Stimulated activated CD8-positive, alpha-beta memory T cell treated with anti-CD3 and anti-CD28 coated beads, Interleukin-7, amount 100 ng/mL, for 4 hours (primary cell): ENCODE results near the gene CYTH1.

ENCODE experiments used
- DNase-seq, 2 donors: peaks; one replicate each; pipeline ENCODE4 v3.0.0-alpha.2; 2020; ENCODE audit warnings: low read depth in 2 of 2

The CYTH1 gene

DNA sequence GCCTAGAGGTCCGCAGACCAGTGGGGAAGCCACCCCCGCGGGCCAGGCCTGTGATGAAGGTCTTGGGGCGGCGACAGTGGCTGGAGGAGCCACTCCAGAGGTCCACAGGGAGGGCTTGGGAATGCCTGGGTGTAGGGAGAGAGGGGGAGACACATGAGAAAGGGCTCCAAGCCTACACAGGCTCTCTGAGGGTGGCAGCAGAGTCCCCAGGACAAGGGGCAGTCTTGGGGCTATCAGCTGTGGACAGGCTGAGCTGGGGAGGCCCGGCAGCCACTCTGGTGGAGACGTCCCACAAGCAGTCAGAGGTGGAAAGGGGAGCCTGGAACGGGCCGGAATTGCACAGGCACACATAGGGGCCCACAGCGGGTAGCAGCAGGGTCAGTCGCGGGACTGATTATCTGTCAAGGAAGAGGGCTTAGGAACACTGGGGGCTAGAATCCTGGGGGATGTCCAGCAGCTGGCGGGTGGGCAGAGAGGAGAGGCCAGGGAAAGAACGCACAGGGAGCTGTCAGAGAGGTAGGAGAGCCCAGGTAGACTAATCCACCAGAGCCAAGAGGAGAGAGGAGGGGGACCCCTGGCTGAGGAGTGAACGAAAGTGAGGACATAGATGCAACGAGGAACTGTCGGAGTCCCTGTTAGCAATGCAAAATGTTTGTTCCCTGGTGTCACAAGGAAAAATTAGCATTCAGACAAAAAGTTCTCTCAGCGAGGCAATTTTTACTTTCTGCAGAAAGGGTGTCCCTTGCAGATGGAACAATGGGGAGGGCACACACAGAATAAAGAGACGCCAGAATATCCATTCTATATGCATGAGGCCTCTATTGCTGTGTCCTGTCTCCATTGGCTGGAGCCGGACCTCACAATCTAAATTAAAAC, 111.0 kb downstream of the CYTH1 start:
- no peak for DNase-seq

DNA sequence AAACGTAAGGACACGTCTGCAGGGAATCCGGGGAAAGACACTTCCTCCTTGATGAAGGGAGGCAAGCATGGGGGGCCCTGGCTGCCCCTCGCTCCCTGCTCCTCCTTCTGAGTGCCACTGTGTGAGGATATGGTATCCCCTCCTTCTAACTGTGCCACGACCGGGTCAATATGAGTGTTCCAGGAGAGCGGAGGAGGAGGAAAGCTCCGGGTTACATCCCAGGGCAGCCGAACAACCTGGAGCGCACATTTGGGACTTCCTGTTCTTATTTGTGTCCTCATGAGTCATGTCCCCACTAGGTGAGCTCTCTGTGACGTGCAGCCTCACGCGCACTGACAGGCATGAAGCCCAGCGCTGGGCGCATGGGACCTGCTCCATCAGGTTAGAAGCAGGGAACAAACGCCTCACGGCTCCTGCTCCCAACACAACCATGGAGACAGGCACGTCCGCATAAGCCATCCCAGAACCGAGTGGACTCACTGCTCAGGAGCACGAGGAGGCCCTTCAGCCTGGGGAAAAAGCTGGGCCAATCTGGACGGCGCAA, 112.0 kb downstream of the CYTH1 start:
- DNase-seq = no peak

DNA sequence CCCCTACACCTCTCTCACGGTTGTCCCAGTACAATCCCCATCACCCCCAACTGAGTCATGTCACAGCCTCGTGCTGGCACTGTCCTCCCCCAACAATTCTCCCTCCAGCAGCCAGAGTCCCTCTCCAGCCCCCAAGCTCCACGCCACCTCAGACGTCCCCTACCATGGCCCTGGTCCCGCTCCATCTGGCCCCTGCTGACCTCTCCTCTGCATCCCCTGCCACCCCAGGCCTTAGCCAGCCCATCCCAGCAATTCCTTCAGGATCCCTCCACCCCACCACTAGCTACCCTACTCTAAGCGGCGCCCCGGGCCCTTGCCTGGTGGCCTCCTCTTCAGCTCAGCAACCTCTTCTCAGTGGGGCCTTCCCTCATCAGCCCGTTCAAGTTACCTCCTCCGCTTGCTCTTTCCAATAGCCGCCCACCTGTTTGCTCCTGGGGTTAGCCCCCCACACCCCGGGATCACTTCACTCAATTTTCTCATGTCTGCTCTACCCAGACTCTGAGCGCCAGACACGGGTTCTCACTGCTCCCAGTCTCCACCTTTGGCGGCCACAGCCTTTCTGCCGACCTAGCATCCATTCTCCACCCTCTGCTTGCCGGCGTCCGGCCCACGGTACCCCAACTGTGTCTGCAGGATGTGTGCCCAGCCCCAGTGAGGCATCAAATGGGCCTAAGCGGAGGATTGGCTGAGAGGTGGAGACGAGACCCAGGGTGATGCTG, 112.7 kb downstream of the CYTH1 start:
- DNase-seq = no peak

DNA sequence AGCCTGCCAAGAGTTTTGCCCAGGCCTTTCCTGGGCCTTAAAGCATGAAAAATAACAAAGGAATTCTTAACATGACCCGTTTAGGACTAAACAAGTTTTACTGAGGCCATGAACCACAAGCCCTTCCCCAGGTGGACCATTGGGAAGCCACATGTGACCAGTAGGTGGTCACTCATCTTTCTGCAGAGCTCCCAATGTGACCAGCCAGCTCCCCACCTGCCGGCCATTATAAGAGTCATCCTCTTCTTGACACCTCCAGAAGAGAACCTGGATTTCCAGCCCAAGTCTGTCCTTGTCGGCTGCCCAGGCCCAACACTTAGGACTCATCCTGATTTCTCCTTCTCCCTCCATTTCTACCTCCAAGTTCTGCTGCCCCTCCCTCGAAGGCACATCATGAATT, 113.2 kb downstream of the CYTH1 start:
- DNase-seq = no peak

DNA sequence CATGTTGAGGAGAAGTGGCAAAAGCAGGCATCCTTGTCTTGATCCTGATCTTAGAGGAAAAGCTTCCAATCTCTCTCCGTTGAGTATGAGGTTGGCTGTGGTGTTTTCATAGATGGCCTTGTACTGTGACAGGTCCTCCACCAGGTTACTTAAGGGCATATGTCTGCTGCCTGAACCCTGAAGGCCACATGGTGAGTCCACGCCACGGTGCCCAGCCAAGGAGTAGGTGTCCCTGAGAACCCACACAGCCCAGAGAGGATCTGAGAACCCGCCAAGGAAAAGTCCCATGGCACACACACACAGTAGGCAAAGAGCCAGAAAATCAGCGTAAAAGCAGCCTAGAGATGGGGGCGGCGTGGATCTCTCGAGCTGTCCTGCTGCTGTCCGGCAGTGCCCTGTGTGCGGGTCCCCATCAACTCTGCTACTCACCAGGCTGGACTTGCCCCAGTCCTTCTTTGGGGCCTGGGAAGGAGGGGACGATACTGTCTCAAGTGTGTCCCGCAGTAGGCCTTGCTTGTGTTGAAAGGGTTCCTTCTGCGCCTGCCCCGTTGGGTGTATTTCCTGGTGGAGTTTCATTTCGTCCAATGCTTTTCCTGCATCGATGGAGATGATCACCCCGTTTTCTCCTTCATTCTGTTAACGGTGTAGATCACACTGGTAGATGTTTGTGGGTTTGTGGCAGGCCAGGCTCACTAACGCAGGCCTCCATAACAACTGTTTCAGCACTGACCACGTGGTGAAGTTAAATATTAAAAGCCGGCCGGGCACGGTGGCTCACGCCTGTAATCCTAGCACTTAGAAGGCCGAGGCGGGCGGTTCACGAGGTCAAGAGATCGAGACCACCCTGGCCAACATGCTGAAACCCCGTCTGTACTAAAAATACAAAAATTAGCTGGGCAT, 114.1 kb downstream of the CYTH1 start:
- DNase-seq = no peak

DNA sequence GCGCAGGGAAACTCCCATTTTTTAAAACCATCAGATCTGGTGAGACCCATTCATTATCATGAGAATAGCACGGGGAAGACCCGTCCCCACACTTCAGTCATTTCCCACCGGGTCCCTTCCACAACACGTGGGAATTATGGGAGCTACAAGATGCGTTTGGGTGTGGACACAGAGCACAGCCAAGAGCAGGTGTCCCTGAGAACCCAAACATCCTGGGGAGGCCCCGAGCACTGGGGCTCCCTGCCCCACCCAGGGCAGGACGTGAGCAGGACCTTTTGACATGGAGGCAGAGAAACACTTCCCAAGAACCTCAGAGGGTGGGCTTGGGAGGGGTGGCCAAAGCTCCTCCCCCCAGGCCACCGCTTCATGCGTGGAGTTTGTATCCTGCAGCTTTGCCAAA, 115.0 kb downstream of the CYTH1 start:
- DNase-seq = no peak

DNA sequence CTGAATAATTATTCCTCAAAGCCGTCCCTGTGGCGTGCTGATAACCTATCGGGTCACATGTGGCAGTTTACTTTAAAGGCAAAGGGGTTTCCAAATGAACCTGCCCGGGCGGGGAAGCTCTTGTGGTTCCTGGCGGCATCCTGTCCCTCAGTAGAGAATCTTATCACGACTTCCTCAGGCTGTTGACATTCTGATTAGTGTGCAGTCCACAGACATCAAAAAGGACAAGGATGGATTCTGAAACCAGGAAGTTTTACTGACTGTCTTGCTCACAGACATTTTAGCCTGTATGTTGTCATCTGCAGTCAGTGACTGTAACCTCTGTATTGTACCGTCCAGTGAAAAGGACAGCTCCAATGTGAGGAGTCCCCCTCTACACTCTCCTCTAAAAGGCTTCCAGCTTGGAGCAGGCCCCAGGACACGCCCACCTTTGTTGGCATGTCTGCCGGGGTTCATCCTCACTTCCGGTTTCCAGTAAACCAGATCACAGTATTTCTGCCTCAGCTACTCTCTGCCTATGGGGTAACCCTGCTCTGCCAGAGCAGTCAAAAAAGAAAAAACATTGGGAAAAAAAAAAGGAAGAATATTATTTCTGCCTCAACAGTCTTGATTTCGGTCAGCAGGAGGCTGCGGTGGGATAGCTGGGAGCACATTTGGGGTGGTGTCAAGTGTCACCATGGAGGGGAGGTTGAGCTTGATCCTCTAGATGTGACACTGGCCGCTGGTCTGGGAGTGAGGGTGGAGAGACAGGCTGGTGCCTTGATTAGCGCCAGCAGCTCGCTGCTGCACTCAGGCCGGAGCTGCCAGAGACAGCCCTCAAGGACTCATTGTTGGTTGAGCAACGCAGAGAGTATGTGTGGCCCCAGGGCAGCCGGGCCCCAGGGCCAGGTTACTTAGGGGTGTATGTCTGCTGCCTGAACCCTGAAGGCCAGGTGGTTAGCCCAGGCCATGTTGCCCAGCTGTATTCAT, 115.8 kb downstream of the CYTH1 start:
- DNase-seq = peak in 1 of 2 donors; percentile 23

DNA sequence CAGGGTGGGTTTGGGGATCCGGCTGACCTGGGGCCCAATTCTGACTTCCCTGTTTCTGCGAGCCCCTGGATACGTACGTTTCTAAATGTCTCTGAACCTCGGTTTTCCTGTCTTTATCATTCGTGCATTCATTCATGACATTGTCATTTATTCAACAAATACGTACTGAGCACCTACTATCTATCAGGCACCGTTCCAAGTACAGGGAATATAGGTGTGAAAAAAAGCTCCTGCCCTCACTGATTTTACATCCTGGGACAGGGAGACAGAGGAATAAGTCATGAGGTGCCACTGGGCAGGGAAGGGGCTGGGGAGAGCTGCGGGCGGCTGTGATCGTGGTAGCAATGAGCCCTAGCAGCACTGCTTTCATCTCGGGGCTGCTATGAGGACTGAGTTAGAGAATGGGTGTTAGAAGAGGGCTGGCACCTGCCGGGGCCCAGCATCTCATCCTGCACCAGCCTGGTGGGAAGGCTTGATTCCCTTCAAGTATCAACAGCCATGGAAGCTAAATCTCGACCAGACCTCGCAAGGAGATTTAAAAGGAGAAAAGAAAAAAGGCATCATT, 116.6 kb downstream of the CYTH1 start:
- DNase-seq = no peak

DNA sequence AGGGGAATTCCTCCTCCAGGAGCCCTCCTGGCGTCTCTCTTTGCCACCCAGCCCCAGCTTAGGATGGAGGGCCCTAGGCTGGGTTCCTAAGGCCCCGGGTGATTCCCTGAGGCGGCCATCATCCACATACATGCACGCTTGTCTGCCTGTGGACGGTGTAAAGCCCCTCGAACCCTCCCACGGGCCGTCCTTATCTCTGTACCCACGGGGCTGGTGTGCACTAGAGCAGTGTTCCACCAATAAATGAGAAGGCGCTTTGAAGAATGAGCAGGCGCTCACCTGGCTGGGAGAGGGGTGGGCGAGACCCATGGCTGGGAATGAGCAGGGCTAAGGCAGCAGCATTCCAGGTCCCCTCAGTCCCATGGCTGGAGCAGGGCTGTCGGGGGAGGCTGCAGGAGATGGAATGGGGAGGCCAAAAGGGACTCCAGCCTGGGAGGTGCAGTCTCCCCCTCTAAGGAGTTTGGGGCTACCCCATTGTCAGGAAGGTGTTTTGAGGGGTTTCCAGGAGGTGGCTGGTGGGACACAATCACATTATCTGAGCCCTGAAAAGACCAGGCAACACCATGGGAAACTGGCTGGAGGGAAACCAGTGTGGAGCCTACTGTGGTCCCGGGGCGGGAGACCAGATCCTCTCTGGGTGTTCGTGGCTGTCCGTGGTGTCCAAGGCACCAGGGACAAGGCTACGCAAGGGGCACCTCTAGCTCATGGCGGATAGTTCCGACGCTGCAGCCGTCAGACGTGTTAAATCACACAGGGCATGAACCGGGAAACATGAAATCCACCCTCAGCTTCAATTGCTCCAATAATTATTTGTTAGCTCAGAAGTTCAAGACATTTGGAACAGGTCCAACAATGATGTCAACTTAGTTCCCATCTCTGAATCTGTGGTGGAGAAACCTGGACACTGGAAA, 117.3 kb downstream of the CYTH1 start:
- no peak for DNase-seq

DNA sequence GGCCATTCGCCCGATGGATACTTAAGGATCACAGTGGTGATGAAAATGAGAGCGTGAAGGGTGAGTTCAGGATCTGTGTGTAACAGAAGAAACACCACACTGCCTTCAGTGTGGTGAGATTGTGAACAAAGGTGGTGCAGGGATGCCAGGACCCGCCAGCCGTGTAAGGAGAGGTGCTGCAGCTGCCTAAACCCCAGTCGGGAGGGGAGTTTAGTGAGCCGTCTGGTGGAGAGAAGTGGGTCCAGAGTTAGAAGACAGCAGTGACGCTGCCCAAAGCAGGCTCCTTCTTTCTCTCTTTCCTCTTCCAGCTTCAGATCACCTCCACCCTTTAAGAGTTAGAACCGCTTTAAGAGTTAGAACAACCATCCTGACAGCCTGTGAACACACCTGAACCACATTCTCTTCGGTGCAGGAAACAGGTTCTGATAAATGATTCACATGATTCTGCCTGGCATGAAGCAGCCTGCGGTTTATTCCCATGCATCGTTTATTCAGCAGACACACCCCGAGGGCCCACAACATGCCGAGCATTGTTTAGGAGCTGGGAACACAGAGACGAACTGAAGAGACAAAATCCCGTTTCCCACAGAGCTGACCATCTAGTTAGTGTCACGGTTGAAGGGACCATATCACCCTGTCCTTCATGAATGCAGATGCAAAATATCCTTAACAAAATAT, 120.8 kb downstream of the CYTH1 start:
- DNase-seq = no peak

DNA sequence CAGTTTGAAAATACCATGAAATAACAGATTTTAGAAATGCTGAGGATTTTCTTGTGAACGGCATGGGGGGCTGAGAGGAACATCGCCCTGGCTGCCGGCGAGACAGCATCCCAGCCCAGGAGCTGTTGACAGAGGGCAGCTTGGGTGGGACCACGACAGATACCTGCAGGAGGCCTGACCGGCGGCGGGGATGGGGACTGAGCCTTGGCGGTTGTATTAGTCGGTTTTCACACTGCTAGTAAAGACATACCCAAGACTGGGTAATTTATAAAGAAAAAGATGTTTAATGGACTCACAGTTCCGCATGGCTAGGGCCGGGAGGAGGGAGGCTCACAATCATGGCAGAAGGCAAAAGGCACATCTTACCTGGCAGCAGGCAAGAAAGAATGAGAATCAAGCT, 122.5 kb downstream of the CYTH1 start:
- DNase-seq = no peak

DNA sequence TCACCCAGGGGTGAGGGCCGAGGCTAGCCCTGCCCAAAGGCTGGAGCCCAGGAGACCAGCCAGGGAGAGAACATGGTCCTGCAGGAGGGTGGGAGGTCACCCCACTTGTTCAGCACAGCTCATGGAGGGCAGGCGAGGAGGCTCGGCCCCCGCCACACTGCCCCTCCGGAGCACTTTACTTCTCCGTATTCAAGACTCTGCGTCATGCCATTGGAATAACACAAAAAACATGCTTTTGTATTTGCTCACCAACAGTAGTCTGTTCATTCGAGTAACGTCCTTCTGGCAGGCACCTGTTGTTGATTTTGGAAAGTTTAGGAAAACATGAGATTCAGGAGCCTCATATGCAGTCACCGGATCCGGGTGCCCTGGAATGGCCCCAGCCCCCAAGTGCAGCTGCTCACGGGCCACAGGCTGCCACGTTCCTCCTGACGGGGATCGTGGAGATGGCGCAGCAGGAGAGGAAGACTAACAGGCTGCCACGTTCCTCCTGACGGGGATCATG, 123.7 kb downstream of the CYTH1 start:
- no peak for DNase-seq

DNA sequence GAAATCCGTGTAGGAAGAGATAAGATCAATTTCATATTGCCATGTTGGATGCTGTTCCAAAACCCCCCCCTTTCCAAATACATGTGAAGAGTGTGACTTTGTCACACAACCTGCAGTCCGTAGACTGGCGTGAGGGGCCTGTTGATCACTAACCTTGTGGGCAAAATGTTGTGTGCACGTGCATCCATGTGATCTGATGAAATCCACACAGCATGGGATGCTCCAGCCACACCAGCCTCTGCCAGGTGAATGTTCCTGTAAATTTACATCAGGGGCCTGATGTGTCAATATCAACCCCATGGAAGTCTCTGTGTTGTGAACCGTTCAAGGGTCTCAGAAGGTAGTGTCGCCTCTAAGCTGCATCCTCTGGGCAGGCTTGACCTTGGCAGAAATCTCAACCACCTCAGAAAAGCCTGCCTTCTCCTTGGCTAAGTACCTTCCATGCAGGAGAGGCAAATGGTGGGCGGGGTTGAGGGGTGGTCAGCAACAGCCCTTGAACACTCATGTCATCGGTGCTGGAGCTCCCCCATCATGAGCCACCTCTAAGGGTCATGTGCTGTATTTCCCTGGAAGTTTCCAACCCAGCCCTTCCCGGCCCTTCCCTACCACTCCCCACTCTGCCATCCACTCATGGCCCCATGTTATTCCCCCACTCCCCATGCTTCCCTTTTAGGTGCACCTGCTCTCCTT, 126.7 kb downstream of the CYTH1 start:
- no peak for DNase-seq

DNA sequence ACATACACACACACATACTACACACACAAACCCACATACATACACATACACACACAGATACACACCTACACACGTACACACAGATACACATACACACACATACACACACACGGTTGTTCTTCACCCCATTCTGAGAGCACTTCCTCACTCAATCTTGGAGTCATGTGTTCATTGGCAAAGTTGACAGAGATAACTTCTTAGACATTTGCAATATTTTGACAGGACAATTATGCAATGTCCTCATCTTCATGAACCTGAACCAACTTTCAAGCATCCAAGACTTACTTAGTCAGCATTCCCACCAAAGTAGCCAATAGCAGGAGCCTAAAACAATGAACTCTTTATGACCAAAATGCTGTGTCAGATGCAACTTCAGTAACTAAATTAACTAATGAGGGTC, 127.7 kb downstream of the CYTH1 start:
- DNase-seq = no peak

DNA sequence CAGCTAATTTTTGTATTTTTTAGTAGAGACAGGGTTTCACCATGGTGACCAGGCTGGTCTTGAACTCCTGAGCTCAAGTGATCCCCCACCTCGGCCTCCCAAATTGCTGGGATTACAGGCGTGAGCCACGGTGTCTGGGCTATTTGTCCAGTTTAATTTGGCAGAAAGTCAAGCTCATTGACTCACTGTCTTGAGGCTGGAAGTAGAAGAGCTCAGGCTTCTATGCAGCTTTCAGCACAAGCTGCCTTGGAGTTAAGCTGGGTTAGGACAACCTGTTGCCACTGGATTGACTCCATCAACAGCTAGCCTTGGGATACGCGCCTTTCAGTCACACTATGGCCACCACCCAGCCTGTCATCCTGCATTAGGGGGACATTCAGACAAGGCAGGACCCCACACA, 128.7 kb downstream of the CYTH1 start:
- no peak for DNase-seq

DNA sequence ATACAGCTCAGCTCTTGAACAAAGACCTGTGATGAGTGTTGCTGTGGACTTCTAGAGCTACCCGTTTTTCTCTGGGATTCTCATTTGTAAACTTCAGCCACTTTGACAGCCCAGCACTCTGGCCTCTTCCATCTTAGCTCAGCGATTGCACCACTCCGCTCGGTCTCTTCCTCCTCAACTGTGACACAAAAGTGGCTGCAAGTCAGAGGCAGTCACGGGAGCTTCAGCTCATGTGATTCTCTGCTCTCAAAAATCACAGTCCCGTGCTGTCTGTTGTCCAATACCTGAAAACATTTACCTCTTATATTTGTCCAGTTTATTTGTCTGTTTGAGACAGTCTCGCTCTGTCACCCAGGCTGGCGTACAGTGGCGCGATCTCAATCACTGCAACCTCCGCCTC, 129.2 kb downstream of the CYTH1 start:
- no peak for DNase-seq

DNA sequence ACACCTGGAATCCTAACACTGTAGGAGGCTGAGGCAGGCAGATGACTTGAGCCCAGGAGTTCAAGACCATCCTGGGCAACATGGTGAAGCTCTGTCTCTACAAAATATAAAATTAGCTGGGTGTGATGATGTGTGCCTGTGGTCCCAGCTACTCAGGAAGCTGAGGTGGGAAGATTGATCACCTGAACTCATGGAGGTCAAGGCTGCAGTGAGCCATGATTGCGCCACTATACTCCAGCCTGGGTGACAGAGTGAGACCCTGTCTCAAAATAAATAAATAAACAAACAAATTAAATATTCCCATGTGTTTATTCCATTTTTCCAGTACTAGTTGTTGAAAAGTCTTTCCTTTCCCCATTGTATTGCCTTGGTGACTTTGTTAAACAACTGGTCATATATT, 130.0 kb downstream of the CYTH1 start:
- no peak for DNase-seq

DNA sequence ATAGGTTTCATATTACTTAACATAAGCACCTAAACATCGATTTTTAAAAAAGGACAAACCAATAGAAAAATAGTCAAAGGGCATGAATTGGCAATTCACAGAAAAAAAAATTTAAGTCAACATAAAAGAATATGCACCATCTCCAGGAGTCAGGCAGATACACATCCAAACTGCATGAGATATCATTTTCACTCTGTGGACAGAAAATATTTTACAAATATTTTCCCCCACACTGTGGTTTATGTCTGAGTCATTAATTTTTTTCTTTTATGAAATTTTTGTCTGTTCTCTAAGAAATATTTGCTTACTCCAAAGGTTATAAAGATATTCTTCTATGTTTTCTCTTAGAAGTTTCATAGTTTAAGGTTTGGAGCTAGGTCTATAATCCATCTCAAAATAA, 130.5 kb downstream of the CYTH1 start:
- DNase-seq = no peak
